WTC11 (cell line): ENCODE results near the gene KRCC1. TPM values are rescaled to one million over a fixed set of nuclear protein-coding genes. Genes with fewer than 3 reads are reported as not detected.

Experiments used
- ATAC-seq: fragments of 200-7000 bp; cut with Tn5 transposase; 2 replicates; pipeline ENCODE4 v1.10.0; 2021; ENCODE audit warnings: mild to moderate bottlenecking, moderate library complexity
- CTCF ChIA-PET: fragments of 300-600 bp; sonication (Branson Sonifier 250); formaldehyde crosslinking; loops from one replicate; lab custom pipeline; 2021; ENCODE audit warnings: antibody characterized with exemption; lab: Charles Lee
- POLR2A ChIA-PET: fragments of 350-600 bp; sonication (Branson Sonifier 250); formaldehyde crosslinking; loops from one replicate; lab custom pipeline; 2021; ENCODE audit warnings: antibody characterized with exemption; lab: Charles Lee
- DNase-seq: peaks from one replicate; pipeline ENCODE4 v3.0.0; 2021; ENCODE audit warnings: low spot score
- H3K27ac Mint-ChIP-seq: 2 replicates; pipeline ENCODE4 v1.8.0; 2021; ENCODE audit warnings: mixed read lengths
- H3K27me3 Mint-ChIP-seq: 2 replicates; pipeline ENCODE4 v1.8.0; 2021; ENCODE audit warnings: low read depth, mild to moderate bottlenecking, moderate library complexity, mixed read lengths
- H3K36me3 Mint-ChIP-seq: 2 replicates; pipeline ENCODE4 v1.8.0; 2021; ENCODE audit warnings: mixed read lengths
- H3K4me1 Mint-ChIP-seq: 2 replicates; pipeline ENCODE4 v1.8.0; 2022; ENCODE audit warnings: mixed read lengths
- H3K4me3 Mint-ChIP-seq: 2 replicates; pipeline ENCODE4 v1.8.0; 2021; ENCODE audit warnings: mild to moderate bottlenecking, moderate library complexity, mixed read lengths
- H3K9me3 Mint-ChIP-seq: 2 replicates; pipeline ENCODE4 v1.8.0; 2021; ENCODE audit warnings: mixed read lengths
- ATF6 ChIP-seq: sonication (generic); formaldehyde crosslinking; IDR thresholded peaks from 2 replicates; pipeline ENCODE4 v1.8.1; 2023; ENCODE audit warnings: mild to moderate bottlenecking, missing genetic modification reagents
- CBFB ChIP-seq: sonication (generic); formaldehyde crosslinking; IDR thresholded peaks from 2 replicates; pipeline ENCODE4 v1.8.1; 2022; ENCODE audit warnings: mild to moderate bottlenecking, low read depth, missing genetic modification reagents
- CREB1 ChIP-seq: sonication (generic); formaldehyde crosslinking; IDR thresholded peaks from 2 replicates; pipeline ENCODE4 v1.8.0; 2023; ENCODE audit warnings: mild to moderate bottlenecking, missing genetic modification reagents
- CREM ChIP-seq: sonication (generic); formaldehyde crosslinking; IDR thresholded peaks from 2 replicates; pipeline ENCODE4 v1.8.1; 2022; ENCODE audit warnings: mild to moderate bottlenecking, missing genetic modification reagents, moderate library complexity
- ELF4 ChIP-seq: sonication (generic); formaldehyde crosslinking; IDR thresholded peaks from 2 replicates; pipeline ENCODE4 v1.8.1; 2022; ENCODE audit warnings: low read depth, mild to moderate bottlenecking, moderate library complexity, missing genetic modification reagents
- GRHL2 ChIP-seq: fragments of 250-450 bp; sonication (Bioruptor Pico); IDR thresholded peaks from 2 replicates; pipeline ENCODE4 v1.8.0; 2022; ENCODE audit warnings: mild to moderate bottlenecking, moderate library complexity; ENCODE audit not compliant: insufficient replicate concordance, severe bottlenecking
- GTF2I ChIP-seq: fragments of 250-450 bp; sonication (Bioruptor Pico); conservative IDR thresholded peaks from 2 replicates; pipeline ENCODE4 v1.4.0; 2021; ENCODE audit warnings: mild to moderate bottlenecking
- IRF2 ChIP-seq: sonication (generic); formaldehyde crosslinking; IDR thresholded peaks from 2 replicates; pipeline ENCODE4 v1.8.0; 2022; ENCODE audit warnings: low read depth, missing genetic modification reagents, borderline replicate concordance
- MAX ChIP-seq: sonication (generic); formaldehyde crosslinking; IDR thresholded peaks from 2 replicates; pipeline ENCODE4 v1.8.0; 2022; ENCODE audit warnings: mild to moderate bottlenecking, missing genetic modification reagents
- NR3C1 ChIP-seq: sonication (generic); formaldehyde crosslinking; conservative IDR thresholded peaks from 2 replicates; pipeline ENCODE4 v1.8.1; 2023; ENCODE audit warnings: low read depth, mild to moderate bottlenecking, missing genetic modification reagents
- OVOL2 ChIP-seq: fragments of 250-450 bp; sonication (Bioruptor Pico); IDR thresholded peaks from 2 replicates; pipeline ENCODE4 v1.9.0; 2021; ENCODE audit warnings: mild to moderate bottlenecking, borderline replicate concordance
- PREB ChIP-seq: sonication (generic); formaldehyde crosslinking; IDR thresholded peaks from 2 replicates; pipeline ENCODE4 v1.8.1; 2022; ENCODE audit warnings: mild to moderate bottlenecking, missing genetic modification reagents, moderate library complexity, borderline replicate concordance
- RELA ChIP-seq: sonication (generic); formaldehyde crosslinking; IDR thresholded peaks from 2 replicates; pipeline ENCODE4 v1.8.1; 2022; ENCODE audit warnings: missing genetic modification reagents, mild to moderate bottlenecking, borderline replicate concordance
- RORB ChIP-seq: fragments of 250-450 bp; sonication (Bioruptor Pico); IDR thresholded peaks from 2 replicates; pipeline ENCODE4 v1.9.0; 2021; ENCODE audit warnings: mild to moderate bottlenecking
- SMAD3 ChIP-seq: sonication (generic); formaldehyde crosslinking; IDR thresholded peaks from 2 replicates; pipeline ENCODE4 v1.8.0; 2022; ENCODE audit warnings: missing genetic modification reagents, mild to moderate bottlenecking, borderline replicate concordance
- TEAD4 ChIP-seq: sonication (generic); formaldehyde crosslinking; IDR thresholded peaks from 2 replicates; pipeline ENCODE4 v1.8.0; 2022; ENCODE audit warnings: mild to moderate bottlenecking, missing genetic modification reagents
- ZNF219 ChIP-seq: sonication (generic); formaldehyde crosslinking; IDR thresholded peaks from 2 replicates; pipeline ENCODE4 v1.8.0; 2023; ENCODE audit warnings: missing genetic modification reagents, mild to moderate bottlenecking, borderline replicate concordance
- ZNF416 ChIP-seq: fragments of 250-450 bp; sonication (Bioruptor Pico); IDR thresholded peaks from 2 replicates; pipeline ENCODE4 v1.9.0; 2021; ENCODE audit warnings: mild to moderate bottlenecking, inconsistent platforms
- ZNF423 ChIP-seq: fragments of 250-450 bp; sonication (Bioruptor Pico); IDR thresholded peaks from 2 replicates; pipeline ENCODE4 v2.1.2; 2022; ENCODE audit warnings: mild to moderate bottlenecking, moderate library complexity
- ZSCAN18 ChIP-seq: fragments of 250-450 bp; sonication (Bioruptor Pico); IDR thresholded peaks from 2 replicates; pipeline ENCODE4 v2.1.2; 2022; ENCODE audit warnings: mild to moderate bottlenecking, moderate library complexity
- total RNA-seq: library from RNA; stranded (reverse); gene quantifications from 3 replicates; pipeline ENCODE4 v1.2.3, GENCODE V29; 2021
- TF ChIP-seq, protein P1 (sequence below): sonication (generic); formaldehyde crosslinking; IDR thresholded peaks from 2 replicates; pipeline ENCODE4 v1.8.1; 2022; ENCODE audit warnings: missing genetic modification reagents, borderline replicate concordance
- TF ChIP-seq, protein P2 (sequence below): fragments of 250-450 bp; sonication (Bioruptor Pico); IDR thresholded peaks from 2 replicates; pipeline ENCODE4 v1.9.0; 2021; ENCODE audit warnings: mild to moderate bottlenecking
- TF ChIP-seq, protein P3 (sequence below): sonication (generic); formaldehyde crosslinking; IDR thresholded peaks from 2 replicates; pipeline ENCODE4 v1.8.1; 2023; ENCODE audit warnings: mild to moderate bottlenecking, missing genetic modification reagents, moderate library complexity

The KRCC1 gene
- total RNA-seq, 1 experiment from 2014 or later, result 7.6 TPM

GRCh38 chr2:88067189-88067588, 11.6 kb upstream of the KRCC1 start:
- DNase-seq (no peak), ATAC-seq (no peak)
- Mint-ChIP-seq H3K36me3 (no peaks in the 10 kb centered on the region), H3K4me1 (peaks cover 24% of the 10 kb centered on the region), H3K9me3 (no peaks in the 10 kb centered on the region), H3K27me3 (no peaks in the 10 kb centered on the region), H3K4me3 (no peak overlapping the region), H3K27ac (no peak overlapping the region)
- POLR2A ChIA-PET, result no interaction called here
- TF ChIP-seq ZSCAN18 (CRISPR knock-in tag) (no peak), OVOL2 (CRISPR knock-in tag) (no peak), IRF2 (no peak), TEAD4 (CRISPR knock-in tag) (no peak), ATF6 (CRISPR knock-in tag) (no peak), MAX (no peak), RELA (CRISPR knock-in tag) (no peak), PREB (no peak), CREM (CRISPR knock-in tag) (no peak), NR3C1 (CRISPR knock-in tag) (no peak), ZNF219 (no peak), ZNF423 (CRISPR knock-in tag) (no peak)
- TF ChIP-seq, protein P1, sequence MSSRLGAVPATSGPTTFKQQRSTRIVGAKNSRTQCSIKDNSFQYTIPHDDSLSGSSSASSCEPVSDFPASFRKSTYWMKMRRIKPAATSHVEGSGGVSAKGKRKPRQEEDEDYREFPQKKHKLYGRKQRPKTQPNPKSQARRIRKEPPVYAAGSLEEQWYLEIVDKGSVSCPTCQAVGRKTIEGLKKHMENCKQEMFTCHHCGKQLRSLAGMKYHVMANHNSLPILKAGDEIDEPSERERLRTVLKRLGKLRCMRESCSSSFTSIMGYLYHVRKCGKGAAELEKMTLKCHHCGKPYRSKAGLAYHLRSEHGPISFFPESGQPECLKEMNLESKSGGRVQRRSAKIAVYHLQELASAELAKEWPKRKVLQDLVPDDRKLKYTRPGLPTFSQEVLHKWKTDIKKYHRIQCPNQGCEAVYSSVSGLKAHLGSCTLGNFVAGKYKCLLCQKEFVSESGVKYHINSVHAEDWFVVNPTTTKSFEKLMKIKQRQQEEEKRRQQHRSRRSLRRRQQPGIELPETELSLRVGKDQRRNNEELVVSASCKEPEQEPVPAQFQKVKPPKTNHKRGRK (CRISPR knock-in tag), result no peak
- TF ChIP-seq, protein P2, sequence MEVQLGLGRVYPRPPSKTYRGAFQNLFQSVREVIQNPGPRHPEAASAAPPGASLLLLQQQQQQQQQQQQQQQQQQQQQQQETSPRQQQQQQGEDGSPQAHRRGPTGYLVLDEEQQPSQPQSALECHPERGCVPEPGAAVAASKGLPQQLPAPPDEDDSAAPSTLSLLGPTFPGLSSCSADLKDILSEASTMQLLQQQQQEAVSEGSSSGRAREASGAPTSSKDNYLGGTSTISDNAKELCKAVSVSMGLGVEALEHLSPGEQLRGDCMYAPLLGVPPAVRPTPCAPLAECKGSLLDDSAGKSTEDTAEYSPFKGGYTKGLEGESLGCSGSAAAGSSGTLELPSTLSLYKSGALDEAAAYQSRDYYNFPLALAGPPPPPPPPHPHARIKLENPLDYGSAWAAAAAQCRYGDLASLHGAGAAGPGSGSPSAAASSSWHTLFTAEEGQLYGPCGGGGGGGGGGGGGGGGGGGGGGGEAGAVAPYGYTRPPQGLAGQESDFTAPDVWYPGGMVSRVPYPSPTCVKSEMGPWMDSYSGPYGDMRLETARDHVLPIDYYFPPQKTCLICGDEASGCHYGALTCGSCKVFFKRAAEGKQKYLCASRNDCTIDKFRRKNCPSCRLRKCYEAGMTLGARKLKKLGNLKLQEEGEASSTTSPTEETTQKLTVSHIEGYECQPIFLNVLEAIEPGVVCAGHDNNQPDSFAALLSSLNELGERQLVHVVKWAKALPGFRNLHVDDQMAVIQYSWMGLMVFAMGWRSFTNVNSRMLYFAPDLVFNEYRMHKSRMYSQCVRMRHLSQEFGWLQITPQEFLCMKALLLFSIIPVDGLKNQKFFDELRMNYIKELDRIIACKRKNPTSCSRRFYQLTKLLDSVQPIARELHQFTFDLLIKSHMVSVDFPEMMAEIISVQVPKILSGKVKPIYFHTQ, result no peak
- CTCF ChIA-PET, result interaction anchor here (1.5 kb wide), 1 partner anchor 92 kb away, joined by 6 read pairs; no protein-coding TSS in a partner anchor

DNA sequence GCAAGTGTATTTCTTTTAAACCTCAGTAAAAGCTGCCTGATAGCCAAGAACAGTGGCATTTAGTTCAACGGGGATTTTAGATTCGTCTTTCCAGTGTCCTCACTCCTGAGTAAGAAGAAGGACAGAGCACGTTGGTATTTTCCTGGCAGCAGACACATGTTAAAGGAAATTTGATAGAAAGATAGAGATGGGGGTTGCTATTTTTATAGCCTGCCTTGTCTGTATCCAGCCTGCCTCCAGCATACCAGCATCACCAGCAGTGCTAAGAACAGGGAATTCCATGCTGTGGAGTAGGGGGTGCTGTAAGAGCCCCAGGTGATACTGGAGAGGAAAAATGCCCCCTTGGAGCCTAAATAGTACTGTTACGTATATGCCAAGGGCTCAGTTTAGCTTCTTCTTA, 11.0 kb upstream of the KRCC1 start:
- H3K4me3 Mint-ChIP-seq, result no peak overlapping the region
- POLR2A ChIA-PET, result no interaction called here
- CTCF ChIA-PET, result interaction anchor here (0.6 to 1.5 kb wide), 2 partner anchors 93 to 438 kb away, joined by 5 to 6 read pairs; no protein-coding TSS in a partner anchor
- TF ChIP-seq CREM (CRISPR knock-in tag) (no peak), GRHL2 (CRISPR knock-in tag) (no peak), GTF2I (CRISPR knock-in tag) (no peak), SMAD3 (CRISPR knock-in tag) (no peak), ZNF416 (CRISPR knock-in tag) (no peak), RORB (CRISPR knock-in tag) (no peak), CREB1 (no peak), CBFB (no peak), ELF4 (no peak), NR3C1 (CRISPR knock-in tag) (no peak)
- TF ChIP-seq, protein P3, sequence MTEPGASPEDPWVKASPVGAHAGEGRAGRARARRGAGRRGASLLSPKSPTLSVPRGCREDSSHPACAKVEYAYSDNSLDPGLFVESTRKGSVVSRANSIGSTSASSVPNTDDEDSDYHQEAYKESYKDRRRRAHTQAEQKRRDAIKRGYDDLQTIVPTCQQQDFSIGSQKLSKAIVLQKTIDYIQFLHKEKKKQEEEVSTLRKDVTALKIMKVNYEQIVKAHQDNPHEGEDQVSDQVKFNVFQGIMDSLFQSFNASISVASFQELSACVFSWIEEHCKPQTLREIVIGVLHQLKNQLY (CRISPR knock-in tag), result no peak
- TF ChIP-seq, protein P1 (CRISPR knock-in tag), result no peak

More for the DNA sequence above, 11.0 kb upstream of the KRCC1 start:
- no peaks in the 10 kb centered on the region for H3K9me3 Mint-ChIP-seq
- H3K36me3 Mint-ChIP-seq, result no peaks in the 10 kb centered on the region
- H3K4me1 Mint-ChIP-seq, result peaks cover 24% of the 10 kb centered on the region
- DNase-seq (no peak), ATAC-seq (peak; percentile 44; the same call in 1 of the 2 replicates)
- H3K27me3 Mint-ChIP-seq, result no peaks in the 10 kb centered on the region
- H3K27ac Mint-ChIP-seq, result no peak overlapping the region
